NT2/D1 (cell line): ENCODE measurements around the gene NLRX1.

Experiments used
- SUZ12 ChIP-seq: IDR thresholded peaks from 2 replicates; pipeline ENCODE4 v1.6.1; 2011; ENCODE audit not compliant: insufficient read length, insufficient read depth; ENCODE audit errors: extremely low read depth
- YY1 ChIP-seq: IDR thresholded peaks from 2 replicates; pipeline ENCODE4 v1.6.1; 2011; ENCODE audit not compliant: insufficient read length, insufficient read depth
- ZNF274 ChIP-seq: IDR thresholded peaks from 2 replicates; pipeline ENCODE4 v1.6.1; 2011; ENCODE audit warnings: mild to moderate bottlenecking, low read depth, low read length

- TF ChIP-seq YY1 (no peak), SUZ12 (no peak), ZNF274 (no peak)
Measured at GRCh38 chr11:119190531-119190930, 22.0 kb downstream of the NLRX1 start.
